B cell (primary cell): Measurements from ENCODE around the gene SGIP1. TPM values are rescaled to one million over a fixed set of nuclear protein-coding genes. Genes with fewer than 3 reads are reported as not detected.

Experiments used
- ATAC-seq: fragments of 200-7000 bp; cut with Tn5 transposase; one replicate; pipeline ENCODE4 v1.10.0; 2021; ENCODE audit warnings: low read depth, mild to moderate bottlenecking, moderate number of reproducible peaks, moderate library complexity
- CTCF ChIA-PET: fragments of 350-600 bp; sonication (Branson Sonifier 250); formaldehyde crosslinking; loops from one replicate; lab custom pipeline; 2021; ENCODE audit warnings: antibody characterized with exemption, inconsistent platforms; lab: Charles Lee
- POLR2A ChIA-PET: fragments of 350-600 bp; sonication (Branson Sonifier 250); formaldehyde crosslinking; loops from one replicate; lab custom pipeline; 2021; ENCODE audit warnings: antibody characterized with exemption; lab: Charles Lee
- DNase-seq: peaks from one replicate; pipeline ENCODE4 v3.0.0; 2013
- H2AFZ ChIP-seq: 2 replicates; pipeline ENCODE4 v1.6.1; 2012; ENCODE audit warnings: mild to moderate bottlenecking, low read depth, low read length; ENCODE audit not compliant: insufficient read depth, poor library complexity, severe bottlenecking
- H3K27ac ChIP-seq, 2 donors: 1 replicate in 1 of 2; 2 replicates in 1 of 2; pipeline ENCODE4 v1.5.1; 2012 to 2013; ENCODE audit warnings: low read length in 2 of 2, mild to moderate bottlenecking in 2 of 2, moderate library complexity in 1 of 2
- H3K27me3 ChIP-seq, 4 experiments: fragments of 200-600 bp in 1 of 4; sonication (generic) in 1 of 4; replicated peaks in 1 of 4; 1 replicate in 2 of 4; 2 replicates in 2 of 4; pipeline versions ENCODE4 v1.6.1 to v1.7.0; 2013 to 2016; ENCODE audit warnings: low read length in 3 of 4, mild to moderate bottlenecking in 2 of 4, mixed read lengths in 1 of 4, moderate library complexity in 1 of 4; ENCODE audit not compliant: insufficient read depth in 4 of 4, control insufficient read depth in 3 of 4; ENCODE audit errors: control extremely low read depth in 1 of 4
- H3K36me3 ChIP-seq, 2 experiments: replicated peaks in 1 of 2; 1 replicate in 1 of 2; 2 replicates in 1 of 2; pipeline versions ENCODE4 v1.6.1 to v1.7.1; 2013; ENCODE audit warnings: low read length in 1 of 2; ENCODE audit not compliant: insufficient read depth in 2 of 2, control insufficient read depth in 1 of 2; ENCODE audit errors: control extremely low read depth in 1 of 2, extremely low read depth in 1 of 2
- H3K4me1 ChIP-seq, 2 donors: fragments of 200-600 bp in 1 of 2; sonication (generic) in 1 of 2; 1 replicate in 1 of 2; 2 replicates in 1 of 2; pipeline versions ENCODE4 v1.5.1 to v1.6.1; 2013 to 2017; ENCODE audit warnings: low read length in 2 of 2; ENCODE audit not compliant: control insufficient read depth in 2 of 2, insufficient read depth in 2 of 2
- H3K4me2 ChIP-seq: replicated peaks from 2 replicates; pipeline ENCODE3; 2012; ENCODE audit warnings: mild to moderate bottlenecking, low read depth, low read length; ENCODE audit not compliant: poor library complexity, severe bottlenecking
- H3K4me3 ChIP-seq, 5 experiments: fragments of 200-600 bp in 1 of 5; sonication (generic) in 1 of 5; 1 replicate in 3 of 5; 2 replicates in 2 of 5; pipeline versions ENCODE4 v1.5.1 to v1.7.0; 2011 to 2016; ENCODE audit warnings: low read length in 4 of 5, mild to moderate bottlenecking in 4 of 5, low read depth in 2 of 5, control low read depth in 1 of 5, moderate library complexity in 1 of 5; ENCODE audit not compliant: insufficient read depth in 1 of 5; ENCODE audit errors: control extremely low read depth in 1 of 5, extremely low read depth in 1 of 5
- H3K79me2 ChIP-seq: fragments of 200-600 bp; sonication (generic); one replicate; pipeline ENCODE4 v1.6.0; 2016; ENCODE audit warnings: low read length; ENCODE audit not compliant: control insufficient read depth, insufficient read depth
- H3K9ac ChIP-seq: fragments of 200-600 bp; sonication (generic); 2 replicates; pipeline ENCODE4 v1.6.1; 2017; ENCODE audit warnings: mild to moderate bottlenecking, low read length, moderate library complexity
- H3K9me3 ChIP-seq, 3 donors: one replicate each; pipeline versions ENCODE4 v1.6.1 to v1.7.1; 2013; ENCODE audit warnings: low read length in 2 of 3; ENCODE audit not compliant: control insufficient read depth in 2 of 3, insufficient read depth in 1 of 3; ENCODE audit errors: control extremely low read depth in 1 of 3
- H4K20me1 ChIP-seq: 2 replicates; pipeline ENCODE4 v1.6.0; 2012; ENCODE audit warnings: mild to moderate bottlenecking, low read length; ENCODE audit not compliant: insufficient read depth, control insufficient read depth, poor library complexity, severe bottlenecking
- H3K27ac Mint-ChIP-seq: one replicate; pipeline ENCODE4 v1.8.0; 2021; ENCODE audit warnings: mixed read lengths
- H3K27me3 Mint-ChIP-seq: one replicate; pipeline ENCODE4 v1.8.0; 2021; ENCODE audit warnings: mixed read lengths
- H3K4me1 Mint-ChIP-seq: one replicate; pipeline ENCODE4 v1.8.0; 2021; ENCODE audit warnings: mixed read lengths
- H3K4me3 Mint-ChIP-seq: one replicate; pipeline ENCODE4 v1.8.0; 2021; ENCODE audit warnings: mixed read lengths
- H3K9me3 Mint-ChIP-seq: one replicate; pipeline ENCODE4 v1.8.0; 2022; ENCODE audit warnings: mixed read lengths; ENCODE audit not compliant: insufficient read depth
- EZH2 ChIP-seq: IDR thresholded peaks from 2 replicates; pipeline ENCODE4 v1.6.1; 2012; ENCODE audit warnings: borderline replicate concordance, low read depth, mild to moderate bottlenecking, moderate library complexity, low read length; ENCODE audit not compliant: insufficient read depth, poor library complexity, severe bottlenecking
- WGBS: methylation state at CpG from one replicate; pipeline ENCODE4 v1.1.5; 2013; ENCODE audit warnings: missing lambda C conversion rate; ENCODE audit not compliant: insufficient coverage; 5-methylcytosine and 5-hydroxymethylcytosine counted together
- intact Hi-C: fragments of 100-400 bp; cut with micrococcal nuclease; formaldehyde crosslinking; loops from one replicate; pipeline ENCODE4 v1.10.0; 2022
- polyA plus RNA-seq: library from polyadenylated mRNA; depleted of rRNA; stranded (reverse); fragments of >200 nt; gene quantifications from 2 replicates; pipeline ENCODE4 v1.2.3, GENCODE V29; 2012
- total RNA-seq, 2 donors: library from RNA; stranded (reverse); fragments of 120-200 nt in 1 of 2; gene quantifications; 1 replicate in 1 of 2; 2 replicates in 1 of 2; pipeline versions ENCODE4 v1.2.3 to v1.2.4, GENCODE V29; 2013 to 2022
- TF ChIP-seq, protein P1 (sequence below): fragments of 200-600 bp; IDR thresholded peaks from one replicate; pipeline ENCODE4 v1.8.0; 2022; ENCODE audit warnings: antibody characterized with exemption, mild to moderate bottlenecking

The SGIP1 gene
- total and polyA plus RNA-seq, 2 donors (not counting 1 experiment from before 2014, with no cell fraction given): not detected

DNA sequence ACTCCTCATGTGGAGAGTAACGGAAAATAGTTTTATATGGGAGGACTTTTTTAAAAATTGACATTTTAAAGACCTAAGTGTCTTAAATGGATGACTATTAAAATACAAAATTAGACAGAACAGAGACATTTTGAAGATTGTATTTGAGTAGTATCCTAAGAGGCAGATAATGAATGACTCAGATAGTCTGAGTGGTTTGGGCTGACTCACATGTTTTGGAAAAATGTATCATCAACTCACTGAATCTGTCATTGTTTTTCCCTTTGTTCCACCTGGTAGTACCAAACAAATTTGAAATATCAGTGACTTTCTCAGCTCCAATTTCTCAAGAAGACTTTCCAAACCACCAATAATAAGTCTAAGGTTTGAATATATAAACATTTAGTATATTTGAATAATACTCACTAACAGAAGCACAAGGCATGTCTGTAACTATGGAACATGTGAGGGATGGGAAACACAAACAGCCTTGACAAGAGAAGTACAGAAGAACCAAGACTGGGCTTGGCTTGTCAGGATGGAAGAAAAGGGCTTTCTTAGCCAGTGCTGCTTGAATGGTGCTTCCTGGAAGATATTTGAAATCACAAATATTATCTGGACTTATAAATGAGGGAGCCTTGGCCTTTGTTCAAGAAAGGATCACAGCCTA is 90.6 kb downstream of the SGIP1 start:
- Histone ChIP-seq H3K9ac (no peak overlapping the region), H3K79me2 (no peaks in the 10 kb centered on the region), H4K20me1 (no peaks in the 10 kb centered on the region), H3K9me3 (no peaks in the 10 kb centered on the region), H3K4me3 (no peak overlapping the region), H3K27me3 (no peaks in the 10 kb centered on the region), H3K4me1 (no peaks in the 10 kb centered on the region), H3K27ac (no peak overlapping the region), H3K36me3 (no peaks in the 10 kb centered on the region), H3K4me2 (no peak overlapping the region), H2AFZ (no peak overlapping the region)
- H3K27me3 Mint-ChIP-seq: peaks cover 4% of the 10 kb centered on the region
- ChIA-PET CTCF (no interaction called here), POLR2A (no interaction called here)
- no peak overlapping the region for H3K4me3 Mint-ChIP-seq
- intact Hi-C loops: no loop called here
- H3K9me3 Mint-ChIP-seq: no peaks in the 10 kb centered on the region
- H3K4me1 Mint-ChIP-seq: no peaks in the 10 kb centered on the region
- ATAC-seq (no peak), DNase-seq (no peak)
- H3K27ac Mint-ChIP-seq: no peak overlapping the region
- WGBS: no CpG with 5 or more reads among the region's 1 CpG
- no peak for TF ChIP-seq EZH2
- TF ChIP-seq, protein P1, sequence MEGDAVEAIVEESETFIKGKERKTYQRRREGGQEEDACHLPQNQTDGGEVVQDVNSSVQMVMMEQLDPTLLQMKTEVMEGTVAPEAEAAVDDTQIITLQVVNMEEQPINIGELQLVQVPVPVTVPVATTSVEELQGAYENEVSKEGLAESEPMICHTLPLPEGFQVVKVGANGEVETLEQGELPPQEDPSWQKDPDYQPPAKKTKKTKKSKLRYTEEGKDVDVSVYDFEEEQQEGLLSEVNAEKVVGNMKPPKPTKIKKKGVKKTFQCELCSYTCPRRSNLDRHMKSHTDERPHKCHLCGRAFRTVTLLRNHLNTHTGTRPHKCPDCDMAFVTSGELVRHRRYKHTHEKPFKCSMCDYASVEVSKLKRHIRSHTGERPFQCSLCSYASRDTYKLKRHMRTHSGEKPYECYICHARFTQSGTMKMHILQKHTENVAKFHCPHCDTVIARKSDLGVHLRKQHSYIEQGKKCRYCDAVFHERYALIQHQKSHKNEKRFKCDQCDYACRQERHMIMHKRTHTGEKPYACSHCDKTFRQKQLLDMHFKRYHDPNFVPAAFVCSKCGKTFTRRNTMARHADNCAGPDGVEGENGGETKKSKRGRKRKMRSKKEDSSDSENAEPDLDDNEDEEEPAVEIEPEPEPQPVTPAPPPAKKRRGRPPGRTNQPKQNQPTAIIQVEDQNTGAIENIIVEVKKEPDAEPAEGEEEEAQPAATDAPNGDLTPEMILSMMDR: no peak

GRCh38 chr1:66626261-66626660 is 92.3 kb downstream of the SGIP1 start:
- no peaks in the 10 kb centered on the region for H3K4me1 ChIP-seq
- POLR2A ChIA-PET: no interaction called here
- no peaks in the 10 kb centered on the region for H3K4me1 Mint-ChIP-seq

More at GRCh38 chr1:66626261-66626660, 92.3 kb downstream of the SGIP1 start:
- H3K9ac ChIP-seq: no peak overlapping the region
- H4K20me1 ChIP-seq: no peaks in the 10 kb centered on the region
- no peak overlapping the region for H3K4me2 ChIP-seq
- no peaks in the 10 kb centered on the region for H3K79me2 ChIP-seq
- no peak for TF ChIP-seq EZH2
- H3K27ac ChIP-seq: no peak overlapping the region
- H3K9me3 Mint-ChIP-seq: no peaks in the 10 kb centered on the region
- H3K36me3 ChIP-seq: no peaks in the 10 kb centered on the region
- no peak overlapping the region for H3K4me3 Mint-ChIP-seq
- no peak overlapping the region for H2AFZ ChIP-seq
- CTCF ChIA-PET: no interaction called here
- H3K27ac Mint-ChIP-seq: no peak overlapping the region
- peaks cover 9% of the 10 kb centered on the region for H3K27me3 Mint-ChIP-seq
- H3K4me3 ChIP-seq: no peak overlapping the region
- H3K9me3 ChIP-seq: no peaks in the 10 kb centered on the region
- intact Hi-C loops: no loop called here
- ATAC-seq (no peak), DNase-seq (no peak)
- peaks cover 0 to 2% (median 0%) of the 10 kb centered on the region in 4 experiments for H3K27me3 ChIP-seq
